GM18526 (cell line): ENCODE data around the gene HLA-A.

ENCODE experiments used
- POLR2A ChIP-seq: IDR thresholded peaks from 3 replicates; pipeline ENCODE4 v1.6.1; 2011; ENCODE audit not compliant: insufficient read length; ENCODE audit errors: extremely low read depth

The HLA-A gene

GRCh38 chr6:29947077-29947980 is 5.0 kb downstream of the HLA-A start:
- peak; percentile 10 for TF ChIP-seq POLR2A

- TF ChIP-seq POLR2A, result no peak
These were observed 5.9 kb downstream of the HLA-A start for GRCh38 chr6:29948277-29948676.

GRCh38 chr6:29949934-29950333 is 7.6 kb downstream of the HLA-A start:
- TF ChIP-seq POLR2A, result no peak

- no peak for TF ChIP-seq POLR2A
These were observed 9.6 kb downstream of the HLA-A start for GRCh38 chr6:29951882-29952281.

GRCh38 chr6:29953001-29953441 is 10.7 kb downstream of the HLA-A start:
- no peak for TF ChIP-seq POLR2A

GRCh38 chr6:29953686-29954085 is 11.4 kb downstream of the HLA-A start:
- no peak for TF ChIP-seq POLR2A

GRCh38 chr6:29954272-29954671 is 11.9 kb downstream of the HLA-A start:
- TF ChIP-seq POLR2A, result no peak

- TF ChIP-seq POLR2A, result no peak
These were observed 13.5 kb downstream of the HLA-A start for GRCh38 chr6:29955783-29956182.

GRCh38 chr6:29956518-29956917 is 14.2 kb downstream of the HLA-A start:
- no peak for TF ChIP-seq POLR2A

- TF ChIP-seq POLR2A, result no peak
These were observed 15.7 kb downstream of the HLA-A start for GRCh38 chr6:29958046-29958445.

- no peak for TF ChIP-seq POLR2A
These were observed 16.6 kb downstream of the HLA-A start for GRCh38 chr6:29958921-29959320.

- TF ChIP-seq POLR2A, result no peak
These were observed 17.1 kb downstream of the HLA-A start for GRCh38 chr6:29959467-29959866.

GRCh38 chr6:29961966-29962365 is 19.6 kb downstream of the HLA-A start:
- TF ChIP-seq POLR2A, result no peak

- no peak for TF ChIP-seq POLR2A
These were observed 22.2 kb downstream of the HLA-A start for GRCh38 chr6:29964518-29964886.

GRCh38 chr6:29964887-29965562 is 22.7 kb downstream of the HLA-A start:
- peak; percentile 59 for TF ChIP-seq POLR2A

GRCh38 chr6:29965563-29965872 is 23.2 kb downstream of the HLA-A start:
- no peak for TF ChIP-seq POLR2A
